Epithelial cell of esophagus (primary cell): Measurements from ENCODE around the gene GLI2.

ENCODE experiments used
- DNase-seq: peaks from one replicate; pipeline ENCODE4 v3.0.0; 2010; ENCODE audit warnings: low read depth
- H3K4me3 ChIP-seq: 2 replicates; pipeline ENCODE4 v1.5.1; 2011; ENCODE audit warnings: mild to moderate bottlenecking, low read length, control low read depth
- CTCF ChIP-seq: IDR thresholded peaks from 2 replicates; pipeline ENCODE4 v1.5.1; 2011; ENCODE audit warnings: low read depth, mild to moderate bottlenecking, low read length, control low read depth, inconsistent platforms; ENCODE audit not compliant: insufficient read depth; ENCODE audit errors: missing control alignments

GLI2 gene

GRCh38 chr2:120736624-120737339, 1.1 kb downstream of the GLI2 start:
- no peak for TF ChIP-seq CTCF
- H3K4me3 ChIP-seq, result peak overlapping the region; percentile 28
- DNase-seq, result peak; percentile 28

GRCh38 chr2:120737340-120738101, 1.9 kb downstream of the GLI2 start:
- TF ChIP-seq CTCF, result no peak
- DNase-seq, result peak; percentile 51
- H3K4me3 ChIP-seq, result peak overlapping the region; percentile 28

GRCh38 chr2:120738117-120738516, 2.4 kb downstream of the GLI2 start:
- no peak for DNase-seq
- H3K4me3 ChIP-seq, result no peak overlapping the region
- no peak for TF ChIP-seq CTCF

GRCh38 chr2:120738786-120739437, 3.2 kb downstream of the GLI2 start:
- TF ChIP-seq CTCF, result no peak
- DNase-seq, result no peak
- H3K4me3 ChIP-seq, result no peak overlapping the region

- no peak for TF ChIP-seq CTCF
- no peak overlapping the region for H3K4me3 ChIP-seq
- DNase-seq, result no peak
Observed at GRCh38 chr2:120739438-120740090, 3.9 kb downstream of the GLI2 start.

- no peak for TF ChIP-seq CTCF
- H3K4me3 ChIP-seq, result no peak overlapping the region
- no peak for DNase-seq
Observed at GRCh38 chr2:120740375-120740764, 4.7 kb downstream of the GLI2 start.
